ENCODE data around the gene USP3.
A peak's percentile ranks its signal among the peaks of the same experiment; 100 is the strongest.

USP3 gene

DNA sequence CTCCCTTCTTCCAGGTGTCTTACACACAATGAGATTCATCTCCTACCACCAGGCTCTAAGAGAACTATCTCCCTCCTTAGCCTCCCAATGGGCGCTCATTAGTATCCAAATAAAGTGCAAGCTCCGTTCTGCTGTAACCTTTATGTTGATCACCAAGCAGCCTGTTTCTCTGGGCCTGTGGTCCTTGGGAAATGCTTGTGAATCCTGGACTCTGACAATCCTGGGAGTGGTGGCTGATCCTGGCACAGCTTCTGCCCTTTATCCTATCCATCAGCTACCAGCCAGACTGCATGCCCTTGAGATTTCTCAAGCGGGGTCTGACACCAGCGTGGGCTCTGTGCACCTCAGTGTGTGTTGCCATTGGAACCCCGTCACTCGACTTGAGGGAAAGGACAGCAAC lies 26.1 kb upstream of the USP3 start:
- DNase-seq (ENCODE audit: extremely low read depth, insufficient read length), result no peak
- H3K27me3 ChIP-seq (replicated peaks; ENCODE audit: control insufficient read depth, insufficient read depth, low read length), result no peaks in the 10 kb centered on the region
- TF ChIP-seq, protein P1, sequence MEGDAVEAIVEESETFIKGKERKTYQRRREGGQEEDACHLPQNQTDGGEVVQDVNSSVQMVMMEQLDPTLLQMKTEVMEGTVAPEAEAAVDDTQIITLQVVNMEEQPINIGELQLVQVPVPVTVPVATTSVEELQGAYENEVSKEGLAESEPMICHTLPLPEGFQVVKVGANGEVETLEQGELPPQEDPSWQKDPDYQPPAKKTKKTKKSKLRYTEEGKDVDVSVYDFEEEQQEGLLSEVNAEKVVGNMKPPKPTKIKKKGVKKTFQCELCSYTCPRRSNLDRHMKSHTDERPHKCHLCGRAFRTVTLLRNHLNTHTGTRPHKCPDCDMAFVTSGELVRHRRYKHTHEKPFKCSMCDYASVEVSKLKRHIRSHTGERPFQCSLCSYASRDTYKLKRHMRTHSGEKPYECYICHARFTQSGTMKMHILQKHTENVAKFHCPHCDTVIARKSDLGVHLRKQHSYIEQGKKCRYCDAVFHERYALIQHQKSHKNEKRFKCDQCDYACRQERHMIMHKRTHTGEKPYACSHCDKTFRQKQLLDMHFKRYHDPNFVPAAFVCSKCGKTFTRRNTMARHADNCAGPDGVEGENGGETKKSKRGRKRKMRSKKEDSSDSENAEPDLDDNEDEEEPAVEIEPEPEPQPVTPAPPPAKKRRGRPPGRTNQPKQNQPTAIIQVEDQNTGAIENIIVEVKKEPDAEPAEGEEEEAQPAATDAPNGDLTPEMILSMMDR (IDR thresholded peaks at IDR 0.05; ENCODE audit: insufficient read depth, low read length, poor library complexity, severe bottlenecking), result no peak
- H3K4me3 ChIP-seq (replicated peaks; ENCODE audit: low read depth, low read length), result no peak overlapping the region
- H3K36me3 ChIP-seq (ENCODE audit: control insufficient read depth, insufficient read depth, low read length), result no peaks in the 10 kb centered on the region

- no peaks in the 10 kb centered on the region for H3K27me3 ChIP-seq (replicated peaks; ENCODE audit: control insufficient read depth, insufficient read depth, low read length)
- no peak overlapping the region for H3K4me3 ChIP-seq (replicated peaks; ENCODE audit: low read depth, low read length)
- no peaks in the 10 kb centered on the region for H3K36me3 ChIP-seq (ENCODE audit: control insufficient read depth, insufficient read depth, low read length)
- TF ChIP-seq, protein P1 (IDR thresholded peaks at IDR 0.05; ENCODE audit: insufficient read depth, low read length, poor library complexity, severe bottlenecking), result no peak
- DNase-seq (ENCODE audit: extremely low read depth, insufficient read length), result no peak
These were observed 24.0 kb upstream of the USP3 start for GRCh38 chr15:63480441-63480821.

- TF ChIP-seq, protein P1 (IDR thresholded peaks at IDR 0.05; ENCODE audit: insufficient read depth, low read length, poor library complexity, severe bottlenecking), result no peak
- DNase-seq (ENCODE audit: extremely low read depth, insufficient read length), result peak; percentile 50
These were observed 23.1 kb upstream of the USP3 start for GRCh38 chr15:63481105-63481810.

GRCh38 chr15:63482874-63483323 lies 21.5 kb upstream of the USP3 start:
- Histone ChIP-seq H3K4me3 (replicated peaks; ENCODE audit: low read depth, low read length) (no peak overlapping the region), H3K27me3 (replicated peaks; ENCODE audit: control insufficient read depth, insufficient read depth, low read length) (no peaks in the 10 kb centered on the region), H3K36me3 (ENCODE audit: control insufficient read depth, insufficient read depth, low read length) (no peaks in the 10 kb centered on the region)
- TF ChIP-seq, protein P1 (IDR thresholded peaks at IDR 0.05; ENCODE audit: insufficient read depth, low read length, poor library complexity, severe bottlenecking), result no peak
- no peak for DNase-seq (ENCODE audit: extremely low read depth, insufficient read length)

More at GRCh38 chr15:63481105-63481810, 23.1 kb upstream of the USP3 start:
- H3K27me3 ChIP-seq (replicated peaks; ENCODE audit: control insufficient read depth, insufficient read depth, low read length), result no peaks in the 10 kb centered on the region
- H3K36me3 ChIP-seq (ENCODE audit: control insufficient read depth, insufficient read depth, low read length), result no peaks in the 10 kb centered on the region
- H3K4me3 ChIP-seq (replicated peaks; ENCODE audit: low read depth, low read length), result no peak overlapping the region

- H3K4me3 ChIP-seq (replicated peaks; ENCODE audit: low read depth, low read length), result no peak overlapping the region
- DNase-seq (ENCODE audit: extremely low read depth, insufficient read length), result peak; percentile 67
- TF ChIP-seq, protein P1 (IDR thresholded peaks at IDR 0.05; ENCODE audit: insufficient read depth, low read length, poor library complexity, severe bottlenecking), result no peak
- H3K36me3 ChIP-seq (ENCODE audit: control insufficient read depth, insufficient read depth, low read length), result no peaks in the 10 kb centered on the region
- no peaks in the 10 kb centered on the region for H3K27me3 ChIP-seq (replicated peaks; ENCODE audit: control insufficient read depth, insufficient read depth, low read length)
These were observed 20.6 kb upstream of the USP3 start for GRCh38 chr15:63483521-63484371.

All from GM06990 (cell line).